ENCODE results near the gene MRPL30. TPM values are rescaled to one million over a fixed set of nuclear protein-coding genes. Genes with fewer than 3 reads are reported as not detected.

The MRPL30 gene
- total and polyA plus RNA-seq, 2 of the 8 experiments (the other 6 are each of a cell fraction or from before 2014, with no cell fraction given), result 22.3 to 46.2 TPM

- TF ChIP-seq CHD7 (IDR thresholded peaks at IDR 0.05; ENCODE audit: insufficient replicate concordance, low read length), result no peak
These were observed 35.1 kb downstream of the MRPL30 start (continued) for GRCh38 chr2:99216096-99216495.
